ENCODE data around the gene ADAMTS2. TPM values are rescaled to one million over a fixed set of nuclear protein-coding genes. Genes with fewer than 3 reads are reported as not detected.

The ADAMTS2 gene
- total and polyA plus RNA-seq, 4 donors, result 4.8 to 49.8 (median 32.0) TPM

GRCh38 chr5:179121667-179122111 is 223.6 kb downstream of the ADAMTS2 start:
- intact Hi-C loops (cut with DNase I), result no loop called here
- Histone ChIP-seq H3K27ac (ENCODE audit: low read depth in 1 of 2, low read length in 2 of 2) (no peak overlapping the region), H3K27me3 (ENCODE audit: control insufficient read depth in 1 of 2, insufficient read depth in 2 of 2, low read length in 1 of 2) (no peaks in the 10 kb centered on the region), H3K36me3 (ENCODE audit: control insufficient read depth in 1 of 2, insufficient read depth in 2 of 2, low read length in 1 of 2) (no peaks in the 10 kb centered on the region), H3K4me3 (ENCODE audit: low read length in 2 of 2) (no peak overlapping the region), H3K9me3 (ENCODE audit: control insufficient read depth, low read length) (peaks cover 2% of the 10 kb centered on the region), H3K4me1 (ENCODE audit: control insufficient read depth in 1 of 2, insufficient read depth in 2 of 2, low read length in 2 of 2) (no peaks in the 10 kb centered on the region)
- WGBS, 2 donors, result 87 to 92% methylated on average over 21 to 25 of the region's 25 CpGs
- ATAC-seq (ENCODE audit: low FRiP score) (no peak), DNase-seq (peak in 1 of 2 donors; percentile 73)

- H3K9me3 ChIP-seq (ENCODE audit: control insufficient read depth, low read length), result peaks cover 4% of the 10 kb centered on the region
- no peaks in the 10 kb centered on the region for H3K27me3 ChIP-seq (ENCODE audit: control insufficient read depth in 1 of 2, insufficient read depth in 2 of 2, low read length in 1 of 2)
- H3K4me3 ChIP-seq (ENCODE audit: low read length in 2 of 2), result no peak overlapping the region
- no peak overlapping the region for H3K27ac ChIP-seq (ENCODE audit: low read depth in 1 of 2, low read length in 2 of 2)
- intact Hi-C loops (cut with DNase I), result no loop called here
- H3K36me3 ChIP-seq (ENCODE audit: control insufficient read depth in 1 of 2, insufficient read depth in 2 of 2, low read length in 1 of 2), result no peaks in the 10 kb centered on the region
- peak in 1 of 2 donors; percentile 71 for DNase-seq
- 69 to 79% methylated on average over 67 to 75 of the region's 75 CpGs for WGBS, 2 donors
- ATAC-seq (ENCODE audit: low FRiP score), result no peak
- no peaks in the 10 kb centered on the region for H3K4me1 ChIP-seq (ENCODE audit: control insufficient read depth in 1 of 2, insufficient read depth in 2 of 2, low read length in 2 of 2)
These were observed 224.2 kb downstream of the ADAMTS2 start for GRCh38 chr5:179120951-179121666.

- H3K27me3 ChIP-seq (ENCODE audit: control insufficient read depth in 1 of 2, insufficient read depth in 2 of 2, low read length in 1 of 2), result no peaks in the 10 kb centered on the region
- no peaks in the 10 kb centered on the region for H3K4me1 ChIP-seq (ENCODE audit: control insufficient read depth in 1 of 2, insufficient read depth in 2 of 2, low read length in 2 of 2)
- 86 to 94% methylated on average over 35 of the region's 35 CpGs for WGBS, 2 donors
- H3K27ac ChIP-seq (ENCODE audit: low read depth in 1 of 2, low read length in 2 of 2), result no peak overlapping the region
- intact Hi-C loops (cut with DNase I), result no loop called here
- H3K4me3 ChIP-seq (ENCODE audit: low read length in 2 of 2), result no peak overlapping the region
- DNase-seq (peak in 1 of 2 donors; percentile 63), ATAC-seq (ENCODE audit: low FRiP score) (no peak)
- H3K36me3 ChIP-seq (ENCODE audit: control insufficient read depth in 1 of 2, insufficient read depth in 2 of 2, low read length in 1 of 2), result no peaks in the 10 kb centered on the region
- H3K9me3 ChIP-seq (ENCODE audit: control insufficient read depth, low read length), result peaks cover 4% of the 10 kb centered on the region
These were observed 224.8 kb downstream of the ADAMTS2 start for GRCh38 chr5:179120421-179120861.

GRCh38 chr5:179119415-179120170 is 225.7 kb downstream of the ADAMTS2 start:
- intact Hi-C loops (cut with DNase I), result no loop called here
- Histone ChIP-seq H3K4me1 (ENCODE audit: control insufficient read depth in 1 of 2, insufficient read depth in 2 of 2, low read length in 2 of 2) (no peaks in the 10 kb centered on the region), H3K9me3 (ENCODE audit: control insufficient read depth, low read length) (peaks cover 7% of the 10 kb centered on the region), H3K36me3 (ENCODE audit: control insufficient read depth in 1 of 2, insufficient read depth in 2 of 2, low read length in 1 of 2) (no peaks in the 10 kb centered on the region), H3K4me3 (ENCODE audit: low read length in 2 of 2) (no peak overlapping the region), H3K27me3 (ENCODE audit: control insufficient read depth in 1 of 2, insufficient read depth in 2 of 2, low read length in 1 of 2) (no peaks in the 10 kb centered on the region), H3K27ac (ENCODE audit: low read depth in 1 of 2, low read length in 2 of 2) (no peak overlapping the region)
- peak in 1 of 2 donors; percentile 55 for DNase-seq
- ATAC-seq (ENCODE audit: low FRiP score), result no peak
- WGBS, 2 donors, result 91 to 95% methylated on average over 15 of the region's 15 CpGs

GRCh38 chr5:179118756-179119414 is 226.4 kb downstream of the ADAMTS2 start:
- WGBS, 2 donors, result 92% methylated on average over 10 of the region's 10 CpGs
- Histone ChIP-seq H3K9me3 (ENCODE audit: control insufficient read depth, low read length) (peaks cover 11% of the 10 kb centered on the region), H3K4me1 (ENCODE audit: control insufficient read depth in 1 of 2, insufficient read depth in 2 of 2, low read length in 2 of 2) (no peaks in the 10 kb centered on the region), H3K27ac (ENCODE audit: low read depth in 1 of 2, low read length in 2 of 2) (no peak overlapping the region), H3K36me3 (ENCODE audit: control insufficient read depth in 1 of 2, insufficient read depth in 2 of 2, low read length in 1 of 2) (peaks cover 0 to 4% of the 10 kb centered on the region in 2 donors), H3K4me3 (ENCODE audit: low read length in 2 of 2) (no peak overlapping the region), H3K27me3 (ENCODE audit: control insufficient read depth in 1 of 2, insufficient read depth in 2 of 2, low read length in 1 of 2) (no peaks in the 10 kb centered on the region)
- DNase-seq, result peak in 1 of 2 donors; percentile 67
- ATAC-seq (ENCODE audit: low FRiP score), result no peak
- intact Hi-C loops (cut with DNase I), result no loop called here

GRCh38 chr5:179118338-179118737 is 226.9 kb downstream of the ADAMTS2 start:
- ATAC-seq (ENCODE audit: low FRiP score), result no peak
- peaks cover 0 to 4% of the 10 kb centered on the region in 2 donors for H3K36me3 ChIP-seq (ENCODE audit: control insufficient read depth in 1 of 2, insufficient read depth in 2 of 2, low read length in 1 of 2)
- intact Hi-C loops (cut with DNase I), result no loop called here
- peaks cover 15% of the 10 kb centered on the region for H3K9me3 ChIP-seq (ENCODE audit: control insufficient read depth, low read length)
- no peak overlapping the region for H3K27ac ChIP-seq (ENCODE audit: low read depth in 1 of 2, low read length in 2 of 2)
- DNase-seq, result no peak
- H3K4me1 ChIP-seq (ENCODE audit: control insufficient read depth in 1 of 2, insufficient read depth in 2 of 2, low read length in 2 of 2), result no peaks in the 10 kb centered on the region
- H3K4me3 ChIP-seq (ENCODE audit: low read length in 2 of 2), result no peak overlapping the region
- WGBS, 2 donors, result 88 to 89% methylated on average over 4 of the region's 4 CpGs
- no peaks in the 10 kb centered on the region for H3K27me3 ChIP-seq (ENCODE audit: control insufficient read depth in 1 of 2, insufficient read depth in 2 of 2, low read length in 1 of 2)

GRCh38 chr5:179115845-179116524 is 229.3 kb downstream of the ADAMTS2 start:
- Histone ChIP-seq H3K36me3 (ENCODE audit: control insufficient read depth in 1 of 2, insufficient read depth in 2 of 2, low read length in 1 of 2) (peaks cover 0 to 4% of the 10 kb centered on the region in 2 donors), H3K4me1 (ENCODE audit: control insufficient read depth in 1 of 2, insufficient read depth in 2 of 2, low read length in 2 of 2) (no peaks in the 10 kb centered on the region), H3K4me3 (ENCODE audit: low read length in 2 of 2) (no peak overlapping the region), H3K27ac (ENCODE audit: low read depth in 1 of 2, low read length in 2 of 2) (no peak overlapping the region), H3K27me3 (ENCODE audit: control insufficient read depth in 1 of 2, insufficient read depth in 2 of 2, low read length in 1 of 2) (no peaks in the 10 kb centered on the region), H3K9me3 (ENCODE audit: control insufficient read depth, low read length) (peaks cover 28% of the 10 kb centered on the region)
- ATAC-seq (ENCODE audit: low FRiP score), result no peak
- 90 to 93% methylated on average over 9 of the region's 9 CpGs for WGBS, 2 donors
- DNase-seq, result peak in 1 of 2 donors; percentile 35
- intact Hi-C loops (cut with DNase I), result no loop called here

GRCh38 chr5:179115307-179115706 is 230.0 kb downstream of the ADAMTS2 start:
- 84 to 89% methylated on average over 5 of the region's 5 CpGs for WGBS, 2 donors
- Histone ChIP-seq H3K4me3 (ENCODE audit: low read length in 2 of 2) (no peak overlapping the region), H3K9me3 (ENCODE audit: control insufficient read depth, low read length) (peaks cover 29% of the 10 kb centered on the region), H3K4me1 (ENCODE audit: control insufficient read depth in 1 of 2, insufficient read depth in 2 of 2, low read length in 2 of 2) (no peaks in the 10 kb centered on the region), H3K36me3 (ENCODE audit: control insufficient read depth in 1 of 2, insufficient read depth in 2 of 2, low read length in 1 of 2) (peaks cover 0 to 4% of the 10 kb centered on the region in 2 donors), H3K27ac (ENCODE audit: low read depth in 1 of 2, low read length in 2 of 2) (no peak overlapping the region), H3K27me3 (ENCODE audit: control insufficient read depth in 1 of 2, insufficient read depth in 2 of 2, low read length in 1 of 2) (no peaks in the 10 kb centered on the region)
- peak in 1 of 2 donors; percentile 22 for DNase-seq
- intact Hi-C loops (cut with DNase I), result no loop called here
- no peak for ATAC-seq (ENCODE audit: low FRiP score)
